H1 (cell line): ENCODE measurements around the gene TRMT10B. TPM values are rescaled to one million over a fixed set of nuclear protein-coding genes. Genes with fewer than 3 reads are reported as not detected.
"Not testable (repeated sequence)": the region's sequence is repeated elsewhere in the genome, so short reads cannot be mapped to it uniquely, and the experiment has no call there.

Experiments
- CTCF ChIA-PET: fragments of 300-600 bp; sonication (Branson Sonifier 250); formaldehyde crosslinking; loops from one replicate; lab custom pipeline; 2021; ENCODE audit not compliant: partially characterized antibody; lab: Charles Lee
- POLR2A ChIA-PET: fragments of 300-600 bp; sonication (Branson Sonifier 250); formaldehyde crosslinking; loops from one replicate; lab custom pipeline; 2021; ENCODE audit warnings: inconsistent platforms; ENCODE audit not compliant: partially characterized antibody; lab: Charles Lee
- DNase-seq, 2 experiments: peaks; one replicate each; pipeline versions ENCODE4 v3.0.0 to v3.0.0-alpha.2; 2010 to 2022; ENCODE audit warnings: low spot score in 2 of 2, low read depth in 1 of 2, mixed read lengths in 1 of 2
- FAIRE-seq: peaks from 2 replicates; lab custom pipeline; 2011; peaks lifted over from hg19 to GRCh38; lab: Jason Lieb, UNC
- H2AFZ ChIP-seq: 2 replicates; pipeline ENCODE4 v1.8.1; 2012; ENCODE audit warnings: low read length, inconsistent platforms
- H2AK5ac ChIP-seq: 2 replicates; pipeline ENCODE4 v1.6.1; 2013; ENCODE audit warnings: low read depth, low read length
- H2BK120ac ChIP-seq: replicated peaks from 2 replicates; pipeline ENCODE3; 2013; ENCODE audit warnings: low read depth, low read length, inconsistent platforms
- H2BK12ac ChIP-seq: 2 replicates; pipeline ENCODE4 v1.6.1; 2013; ENCODE audit warnings: low read depth, low read length
- H2BK15ac ChIP-seq: 2 replicates; pipeline ENCODE4 v1.6.1; 2013; ENCODE audit warnings: low read length
- H2BK20ac ChIP-seq: 2 replicates; pipeline ENCODE4 v1.6.1; 2013; ENCODE audit warnings: low read length
- H2BK5ac ChIP-seq: 2 replicates; pipeline ENCODE4 v1.6.1; 2013; ENCODE audit warnings: low read depth, low read length
- H3K14ac ChIP-seq: 2 replicates; pipeline ENCODE4 v1.6.1; 2013; ENCODE audit warnings: inconsistent platforms; ENCODE audit not compliant: insufficient read length
- H3K18ac ChIP-seq: 2 replicates; pipeline ENCODE4 v1.6.1; 2013; ENCODE audit warnings: low read length; ENCODE audit errors: extremely low read depth
- H3K23ac ChIP-seq: 2 replicates; pipeline ENCODE4 v1.6.1; 2013; ENCODE audit warnings: inconsistent platforms; ENCODE audit not compliant: insufficient read length
- H3K23me2 ChIP-seq: 2 replicates; pipeline ENCODE4 v1.6.1; 2013; ENCODE audit warnings: low read depth, low read length
- H3K27ac ChIP-seq: 2 replicates; pipeline ENCODE4 v1.6.1; 2011; ENCODE audit warnings: low read depth, low read length, inconsistent platforms
- H3K27me3 ChIP-seq, 4 experiments: replicated peaks in 1 of 4; 1 replicate in 1 of 4; 2 replicates in 3 of 4; pipeline versions ENCODE4 v1.6.1 to v1.8.1; 2011 to 2013; ENCODE audit warnings: low read length in 3 of 4, mild to moderate bottlenecking in 3 of 4, inconsistent platforms in 2 of 4, mixed read lengths in 2 of 4, moderate library complexity in 1 of 4; ENCODE audit not compliant: control insufficient read depth in 3 of 4, insufficient read depth in 3 of 4; ENCODE audit errors: extremely low read depth in 1 of 4
- H3K36me3 ChIP-seq, 4 experiments: 2 replicates each; pipeline versions ENCODE4 v1.6.1 to v1.8.1; 2011 to 2013; ENCODE audit warnings: mild to moderate bottlenecking in 4 of 4, low read length in 3 of 4, moderate library complexity in 2 of 4, control low read depth in 1 of 4, inconsistent platforms in 1 of 4; ENCODE audit not compliant: insufficient read depth in 4 of 4, control insufficient read depth in 2 of 4
- H3K4ac ChIP-seq: replicated peaks from 2 replicates; pipeline ENCODE3; 2013; ENCODE audit warnings: low read length, low read depth, mixed read lengths, inconsistent platforms; ENCODE audit not compliant: insufficient read length
- H3K4me1 ChIP-seq, 4 experiments: replicated peaks in 1 of 4; 1 replicate in 1 of 4; 2 replicates in 3 of 4; pipeline versions ENCODE4 v1.6.1 to v1.8.1; 2011 to 2013; ENCODE audit warnings: low read length in 3 of 4, inconsistent platforms in 2 of 4, mixed read lengths in 1 of 4; ENCODE audit not compliant: insufficient read depth in 4 of 4, control insufficient read depth in 3 of 4
- H3K4me2 ChIP-seq, 2 experiments: 2 replicates each; pipeline versions ENCODE4 v1.6.1 to v1.8.1; 2011 to 2013; ENCODE audit warnings: low read depth in 2 of 2, low read length in 2 of 2, control low read depth in 1 of 2, inconsistent platforms in 1 of 2, mild to moderate bottlenecking in 1 of 2; ENCODE audit not compliant: insufficient read depth in 1 of 2
- H3K4me3 ChIP-seq, 4 experiments: fragments of 200-600, 300-600 bp in 1 of 4; sonication (generic), shearing (Covaris generic), sonication (Bioruptor Twin) in 1 of 4; 2 replicates each; pipeline versions ENCODE4 v1.5.1 to v1.8.1; 2011 to 2016; ENCODE audit warnings: low read length in 4 of 4, low read depth in 3 of 4, control low read depth in 2 of 4, inconsistent platforms in 2 of 4, mild to moderate bottlenecking in 2 of 4, mixed read lengths in 1 of 4, moderate library complexity in 1 of 4; ENCODE audit not compliant: insufficient read depth in 2 of 4; ENCODE audit errors: extremely low read depth in 1 of 4
- H3K56ac ChIP-seq: replicated peaks from 2 replicates; pipeline ENCODE3; 2013; ENCODE audit warnings: low read depth, mild to moderate bottlenecking, mixed read lengths, low read length, inconsistent platforms; ENCODE audit not compliant: insufficient read length
- H3K79me1 ChIP-seq: 2 replicates; pipeline ENCODE4 v1.6.1; 2013; ENCODE audit warnings: low read depth, low read length, control low read depth
- H3K79me2 ChIP-seq, 2 experiments: 2 replicates each; pipeline versions ENCODE4 v1.6.1 to v1.8.1; 2012 to 2013; ENCODE audit warnings: low read length in 2 of 2, mild to moderate bottlenecking in 2 of 2, inconsistent platforms in 1 of 2; ENCODE audit not compliant: insufficient read depth in 2 of 2, control insufficient read depth in 1 of 2
- H3K9ac ChIP-seq, 4 experiments: replicated peaks in 1 of 4; 1 replicate in 1 of 4; 2 replicates in 3 of 4; pipeline versions ENCODE4 v1.6.1 to v1.8.1; 2011 to 2013; ENCODE audit warnings: low read depth in 3 of 4, low read length in 3 of 4, control low read depth in 2 of 4, mild to moderate bottlenecking in 2 of 4, moderate library complexity in 2 of 4, inconsistent platforms in 1 of 4; ENCODE audit errors: extremely low read depth in 1 of 4
- H3K9me3 ChIP-seq, 2 experiments: 2 replicates each; pipeline versions ENCODE4 v1.6.1 to v1.8.1; 2012 to 2013; ENCODE audit warnings: mild to moderate bottlenecking in 2 of 2, moderate library complexity in 2 of 2, control low read depth in 1 of 2, inconsistent platforms in 1 of 2, low read depth in 1 of 2, low read length in 1 of 2, mixed read lengths in 1 of 2; ENCODE audit not compliant: insufficient read depth in 2 of 2
- H4K20me1 ChIP-seq, 2 experiments: replicated peaks in 1 of 2; 2 replicates each; pipeline versions ENCODE3 to v1.8.1; 2011 to 2013; ENCODE audit warnings: inconsistent platforms in 2 of 2, low read length in 2 of 2, mild to moderate bottlenecking in 1 of 2; ENCODE audit not compliant: insufficient read depth in 2 of 2, control insufficient read depth in 1 of 2
- H4K5ac ChIP-seq: 2 replicates; pipeline ENCODE4 v1.6.1; 2013; ENCODE audit warnings: low read length, low read depth, mixed read lengths, inconsistent platforms; ENCODE audit not compliant: insufficient read length
- H4K8ac ChIP-seq: 2 replicates; pipeline ENCODE4 v1.8.0; 2013; ENCODE audit warnings: mild to moderate bottlenecking, moderate library complexity, low read length, inconsistent platforms; ENCODE audit not compliant: insufficient read depth; ENCODE audit errors: extremely low read depth
- H4K91ac ChIP-seq: replicated peaks from 2 replicates; pipeline ENCODE3; 2013; ENCODE audit warnings: low read length, mixed read lengths, inconsistent platforms; ENCODE audit not compliant: insufficient read length
- WGBS, 2 experiments: shearing (Covaris generic) in 1 of 2; methylation state at CpG; one replicate each; pipeline versions ENCODE4 v1.1.6 to v1.1.7; 2013 to 2015; ENCODE audit warnings: low lambda C conversion rate in 2 of 2, mixed read lengths in 2 of 2, inconsistent platforms in 1 of 2, low coverage in 1 of 2, missing lambda C conversion rate in 1 of 2; ENCODE audit not compliant: insufficient replicate concordance in 2 of 2, insufficient coverage in 1 of 2, insufficient read length in 1 of 2; ENCODE audit errors: extremely low coverage in 1 of 2, missing lambda C conversion rate in 1 of 2; 5-methylcytosine and 5-hydroxymethylcytosine counted together
- polyA plus RNA-seq, 7 experiments: library from polyadenylated mRNA; depleted of rRNA in 3 of 7; stranded (reverse) in 5 of 7; unstranded in 2 of 7; fragments of >200 nt in 5 of 7; fragments of 200-250 nt in 2 of 7; gene quantifications; 1 replicate in 5 of 7; 2 replicates in 1 of 7; 4 replicates in 1 of 7; pipeline versions ENCODE4 v1.2.1 to v1.2.3, GENCODE V29; 2011 to 2013; ENCODE audit warnings: missing spikeins in 2 of 7, mixed read lengths in 2 of 7
- total RNA-seq: library from RNA; stranded (reverse); fragmentation: NEBNext Ultra II Directional; extraction: Animal tissue kit (Norgen Biotek cat#: 25700); gene quantifications from 2 replicates; pipeline ENCODE4 v1.2.1, GENCODE V29; 2021

Gene TRMT10B
- total and polyA plus RNA-seq, 2 of the 8 experiments (the other 6 are each of a cell fraction or from before 2014, with no cell fraction given): 2.4 to 4.5 TPM

DNA sequence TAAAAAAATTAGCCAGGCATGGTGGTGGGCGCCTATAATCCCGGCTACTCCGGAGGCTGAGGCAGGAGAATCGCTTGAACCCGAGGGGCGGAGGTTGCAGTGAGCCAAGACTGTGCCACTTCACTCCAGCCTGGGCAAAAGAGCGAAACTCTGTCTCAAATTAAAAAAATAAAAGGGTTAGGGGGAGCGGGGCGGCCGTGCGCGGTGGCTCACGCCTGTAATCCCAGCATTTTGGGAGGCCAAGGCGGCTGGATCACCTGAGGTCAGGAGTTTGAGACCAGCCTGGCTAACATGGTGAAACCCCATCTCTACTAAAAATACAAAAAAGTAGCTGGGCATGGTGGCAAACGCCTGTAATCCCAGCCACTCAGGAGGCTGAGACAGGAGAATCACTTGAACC, 56.1 kb downstream of the TRMT10B start:
- H4K5ac ChIP-seq, H2BK120ac ChIP-seq, H2AK5ac ChIP-seq, H4K20me1 ChIP-seq, H4K8ac ChIP-seq, POLR2A ChIA-PET, DNase-seq, H2BK15ac ChIP-seq, H2BK12ac ChIP-seq, H3K23ac ChIP-seq, H3K14ac ChIP-seq, H3K36me3 ChIP-seq, H2AFZ ChIP-seq, H3K79me1 ChIP-seq, H2BK5ac ChIP-seq, H3K27ac ChIP-seq, H3K4ac ChIP-seq, FAIRE-seq, H4K91ac ChIP-seq, H3K9me3 ChIP-seq, H2BK20ac ChIP-seq, H3K9ac ChIP-seq, H3K23me2 ChIP-seq, H3K27me3 ChIP-seq, H3K18ac ChIP-seq, H3K56ac ChIP-seq, H3K4me2 ChIP-seq, H3K4me1 ChIP-seq, H3K79me2 ChIP-seq, H3K4me3 ChIP-seq: not testable (repeated sequence)
- CTCF ChIA-PET: interaction anchor here (0.9 kb wide), 2 partner anchors 9 to 106 kb away, joined by 3 read pairs; no protein-coding TSS in a partner anchor
- 94% methylated on average over 15 of the region's 15 CpGs; no CpG with 5 or more reads in 1 of the 2 experiments for WGBS, 2 experiments
